RWPE2 (cell line): ENCODE measurements around the gene APLP1.
A peak's percentile ranks its signal among the peaks of the same experiment; 100 is the strongest.

ENCODE experiments used
- ATAC-seq: fragments of 200-7000 bp; cut with Tn5 transposase; 3 replicates; pipeline ENCODE4 v1.9.1; 2021; ENCODE audit warnings: low read depth
- DNase-seq: peaks from one replicate; pipeline ENCODE4 v3.0.0-alpha.2; 2020; ENCODE audit warnings: low spot score
- H3K27ac ChIP-seq: fragments of 450-650 bp; 2 replicates; pipeline ENCODE4 v1.5.1; 2017; ENCODE audit warnings: mild to moderate bottlenecking; ENCODE audit not compliant: poor library complexity, severe bottlenecking
- H3K27me3 ChIP-seq: fragments of 250-450 bp; sonication (Bioruptor Pico); 2 replicates; pipeline ENCODE4 v1.5.1; 2021; ENCODE audit warnings: mild to moderate bottlenecking, moderate library complexity; ENCODE audit not compliant: insufficient read depth, poor library complexity, severe bottlenecking
- H3K36me3 ChIP-seq: fragments of 250-450 bp; sonication (Bioruptor Pico); 2 replicates; pipeline ENCODE4 v1.5.1; 2020; ENCODE audit warnings: low read depth, mild to moderate bottlenecking, moderate library complexity
- H3K4me1 ChIP-seq: fragments of 250-450 bp; sonication (Bioruptor Pico); 2 replicates; pipeline ENCODE4 v1.5.1; 2021; ENCODE audit warnings: mild to moderate bottlenecking, moderate library complexity; ENCODE audit not compliant: insufficient read depth, poor library complexity, severe bottlenecking
- H3K4me3 ChIP-seq: fragments of 250-450 bp; sonication (Bioruptor Pico); 2 replicates; pipeline ENCODE4 v1.5.1; 2021; ENCODE audit warnings: mild to moderate bottlenecking, moderate library complexity; ENCODE audit not compliant: severe bottlenecking
- H3K9me3 ChIP-seq: fragments of 250-450 bp; sonication (Bioruptor Pico); 2 replicates; pipeline ENCODE4 v1.5.1; 2021; ENCODE audit warnings: mild to moderate bottlenecking, moderate library complexity; ENCODE audit not compliant: severe bottlenecking
- CTCF ChIP-seq: fragments of 450-650 bp; IDR thresholded peaks from one replicate; pipeline ENCODE4 v1.5.1; 2017; ENCODE audit warnings: mild to moderate bottlenecking, moderate library complexity; ENCODE audit not compliant: poor library complexity, severe bottlenecking

Gene APLP1

DNA sequence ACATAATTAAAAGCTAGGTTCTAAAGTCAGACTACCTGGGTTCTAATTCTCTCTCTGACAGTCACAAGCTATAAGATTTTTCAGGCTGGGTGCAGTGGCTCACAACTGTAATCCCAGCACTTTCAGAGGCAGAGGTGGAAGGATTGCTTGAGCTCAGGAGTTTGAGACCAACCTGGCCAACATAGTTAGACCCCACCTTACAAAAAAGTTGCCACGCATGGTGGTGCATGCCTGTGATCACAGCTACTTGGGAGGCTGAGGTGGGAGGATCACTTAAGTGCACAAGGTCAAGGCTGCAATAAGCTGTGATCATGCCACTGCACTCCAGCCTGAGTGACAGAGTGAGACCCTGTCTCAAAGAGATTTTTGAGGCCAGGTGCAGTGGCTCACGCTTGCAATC lies 26.0 kb downstream of the APLP1 start:
- ATAC-seq (no peak), DNase-seq (no peak)
- Histone ChIP-seq H3K4me1 (no peaks in the 10 kb centered on the region), H3K9me3 (no peaks in the 10 kb centered on the region), H3K36me3 (peaks cover 85% of the 10 kb centered on the region), H3K4me3 (no peak overlapping the region), H3K27ac (no peak overlapping the region), H3K27me3 (no peaks in the 10 kb centered on the region)
- no peak for TF ChIP-seq CTCF

- ATAC-seq (no peak), DNase-seq (no peak)
- Histone ChIP-seq H3K4me3 (no peak overlapping the region), H3K9me3 (no peaks in the 10 kb centered on the region), H3K27me3 (no peaks in the 10 kb centered on the region), H3K36me3 (peaks cover 71% of the 10 kb centered on the region), H3K4me1 (no peaks in the 10 kb centered on the region), H3K27ac (no peak overlapping the region)
- TF ChIP-seq CTCF, result no peak
Measured at GRCh38 chr19:35895911-35896642, 27.7 kb downstream of the APLP1 start.

- DNase-seq, result no peak
Measured at GRCh38 chr19:35896643-35897040, 28.3 kb downstream of the APLP1 start.

GRCh38 chr19:35897706-35898451 lies 29.5 kb downstream of the APLP1 start:
- peaks cover 54% of the 10 kb centered on the region for H3K36me3 ChIP-seq
- no peaks in the 10 kb centered on the region for H3K27me3 ChIP-seq
- H3K9me3 ChIP-seq, result no peaks in the 10 kb centered on the region
- peaks cover 6% of the 10 kb centered on the region for H3K4me1 ChIP-seq
- ATAC-seq, result no peak
- TF ChIP-seq CTCF, result no peak
- no peak for DNase-seq
- peak overlapping the region; percentile 69 for H3K27ac ChIP-seq
- H3K4me3 ChIP-seq, result peak overlapping the region; percentile 73

More at GRCh38 chr19:35896643-35897040, 28.3 kb downstream of the APLP1 start:
- H3K36me3 ChIP-seq, result peaks cover 66% of the 10 kb centered on the region
- no peaks in the 10 kb centered on the region for H3K9me3 ChIP-seq
- no peak for TF ChIP-seq CTCF
- peaks cover 2% of the 10 kb centered on the region for H3K4me1 ChIP-seq
- H3K27ac ChIP-seq, result no peak overlapping the region
- no peak overlapping the region for H3K4me3 ChIP-seq
- ATAC-seq, result no peak
- no peaks in the 10 kb centered on the region for H3K27me3 ChIP-seq

DNA sequence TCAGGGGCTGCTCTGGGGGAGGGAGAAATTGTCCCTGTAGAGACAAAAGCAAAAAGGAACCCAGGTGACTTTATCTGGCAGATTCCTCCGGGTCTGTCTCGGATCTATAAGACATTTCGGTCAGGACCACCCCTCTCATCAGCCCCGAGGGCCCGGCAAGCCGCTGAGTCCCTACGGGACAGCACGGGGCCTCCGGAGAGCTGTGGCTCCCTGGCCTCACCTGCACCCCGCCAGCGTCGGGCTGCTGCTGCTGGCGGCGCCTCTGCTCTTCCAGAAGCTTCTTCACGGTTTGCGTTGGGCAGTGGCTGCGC lies 30.1 kb downstream of the APLP1 start:
- Histone ChIP-seq H3K36me3 (peaks cover 49% of the 10 kb centered on the region), H3K27me3 (no peaks in the 10 kb centered on the region), H3K9me3 (no peaks in the 10 kb centered on the region), H3K4me3 (peak overlapping the region; percentile 73), H3K27ac (peak overlapping the region; percentile 69), H3K4me1 (peaks cover 6% of the 10 kb centered on the region)
- DNase-seq (no peak), ATAC-seq (no peak)
- no peak for TF ChIP-seq CTCF
